ENCODE data around the gene UPP1. TPM values are rescaled to one million over a fixed set of nuclear protein-coding genes. Genes with fewer than 3 reads are reported as not detected.

Gene UPP1
- total RNA-seq, 1 donor from 2014 or later: 21.1 TPM

- no peak for TF ChIP-seq CTCF (IDR thresholded peaks at IDR 0.05)
- H3K27ac ChIP-seq: peak overlapping the region; percentile 88 to 94
- peaks cover 0 to 9% of the 10 kb centered on the region in 2 donors for H3K36me3 ChIP-seq
- intact Hi-C loops (cut with DNase I): loop anchor here (5.0 to 10.0 kb wide), 3 partner anchors 303 to 515 kb away; no protein-coding TSS in a partner anchor
- H3K4me1 ChIP-seq: peaks cover 11 to 37% of the 10 kb centered on the region in 2 donors
- DNase-seq (ENCODE audit: low spot score in 2 of 2): no peak
- no peak overlapping the region for H3K4me3 ChIP-seq
- no peaks in the 10 kb centered on the region for H3K27me3 ChIP-seq
- no peaks in the 10 kb centered on the region for H3K9me3 ChIP-seq
Measured at GRCh38 chr7:48087349-48087748, 1.7 kb upstream of the UPP1 start.

GRCh38 chr7:48088559-48089045 lies 463 bp upstream of the UPP1 start:
- intact Hi-C loops (cut with DNase I): loop anchor here (1.0 to 10.0 kb wide), 5 partner anchors 54 to 516 kb away; partner anchors contain the start of genes C7orf57 and HUS1

GRCh38 chr7:48090095-48090805 lies 1.2 kb downstream of the UPP1 start:
- intact Hi-C loops (cut with DNase I): no loop called here
- no peak for DNase-seq (ENCODE audit: low spot score in 2 of 2)

More at GRCh38 chr7:48088559-48089045, 463 bp upstream of the UPP1 start:
- TF ChIP-seq CTCF (IDR thresholded peaks at IDR 0.05): no peak
- Histone ChIP-seq H3K27ac (peak overlapping the region; percentile 88 to 94), H3K36me3 (peaks cover 0 to 22% of the 10 kb centered on the region in 2 donors), H3K9me3 (no peaks in the 10 kb centered on the region), H3K4me3 (peak overlapping the region; percentile 90 to 91), H3K4me1 (peaks cover 11 to 37% of the 10 kb centered on the region in 2 donors), H3K27me3 (no peaks in the 10 kb centered on the region)
- peak; percentile 73 to 95 for DNase-seq (ENCODE audit: low spot score in 2 of 2)

GRCh38 chr7:48091506-48092433 lies 2.7 kb downstream of the UPP1 start:
- intact Hi-C loops (cut with DNase I): no loop called here
- H3K9me3 ChIP-seq: no peaks in the 10 kb centered on the region
- H3K27me3 ChIP-seq: no peaks in the 10 kb centered on the region
- H3K36me3 ChIP-seq: peaks cover 4 to 32% of the 10 kb centered on the region in 2 donors
- H3K27ac ChIP-seq: peak overlapping the region in 1 of 2 donors; percentile 28
- no peak for TF ChIP-seq CTCF (IDR thresholded peaks at IDR 0.05)
- peaks cover 4 to 30% of the 10 kb centered on the region in 2 donors for H3K4me1 ChIP-seq
- no peak for DNase-seq (ENCODE audit: low spot score in 2 of 2)
- H3K4me3 ChIP-seq: no peak overlapping the region

More at GRCh38 chr7:48090095-48090805, 1.2 kb downstream of the UPP1 start:
- H3K27me3 ChIP-seq: no peaks in the 10 kb centered on the region
- H3K4me1 ChIP-seq: peaks cover 8 to 43% of the 10 kb centered on the region in 2 donors
- H3K27ac ChIP-seq: peak overlapping the region; percentile 88 to 94
- peak overlapping the region; percentile 90 to 91 for H3K4me3 ChIP-seq
- H3K9me3 ChIP-seq: no peaks in the 10 kb centered on the region
- H3K36me3 ChIP-seq: peaks cover 0 to 25% of the 10 kb centered on the region in 2 donors
- TF ChIP-seq CTCF (IDR thresholded peaks at IDR 0.05): no peak

GRCh38 chr7:48094861-48095293 lies 5.8 kb downstream of the UPP1 start:
- H3K4me3 ChIP-seq: no peak overlapping the region
- H3K27ac ChIP-seq: peak overlapping the region; percentile 54 to 57
- intact Hi-C loops (cut with DNase I): no loop called here
- TF ChIP-seq CTCF (IDR thresholded peaks at IDR 0.05): no peak
- peaks cover 0 to 22% of the 10 kb centered on the region in 2 donors for H3K4me1 ChIP-seq
- no peaks in the 10 kb centered on the region for H3K9me3 ChIP-seq
- no peak for DNase-seq (ENCODE audit: low spot score in 2 of 2)
- no peaks in the 10 kb centered on the region for H3K27me3 ChIP-seq
- peaks cover 4 to 54% of the 10 kb centered on the region in 2 donors for H3K36me3 ChIP-seq

Measured in ascending aorta (tissue), 2 donors.